Muscle of leg (tissue), 11 donors: Measurements from ENCODE around the gene UNC5B. TPM values are rescaled to one million over a fixed set of nuclear protein-coding genes. Genes with fewer than 3 reads are reported as not detected.
A peak's percentile ranks its signal among the peaks of the same experiment; 100 is the strongest.

Experiments used
- DNase-seq: peaks from one replicate; pipeline ENCODE4 v3.0.0; 2013
- H3K27ac ChIP-seq: one replicate; pipeline ENCODE4 v1.5.1; 2013; ENCODE audit warnings: mild to moderate bottlenecking, low read length, control low read depth
- H3K27me3 ChIP-seq: one replicate; pipeline ENCODE4 v1.6.1; 2013; ENCODE audit warnings: low read length; ENCODE audit not compliant: control insufficient read depth, insufficient read depth
- H3K36me3 ChIP-seq: one replicate; pipeline ENCODE4 v1.6.1; 2013; ENCODE audit warnings: low read length; ENCODE audit not compliant: control insufficient read depth, insufficient read depth
- H3K4me1 ChIP-seq: one replicate; pipeline ENCODE4 v1.6.1; 2013; ENCODE audit warnings: low read length; ENCODE audit not compliant: control insufficient read depth, insufficient read depth
- H3K4me3 ChIP-seq: one replicate; pipeline ENCODE4 v1.5.1; 2013; ENCODE audit warnings: low read length, control low read depth
- H3K9me3 ChIP-seq: replicated peaks from 2 replicates; pipeline ENCODE4 v1.6.1; 2013; ENCODE audit warnings: low read depth, low read length; ENCODE audit not compliant: control insufficient read depth
- WGBS: methylation state at CpG from one replicate; pipeline ENCODE4 v1.1.5; 2013; ENCODE audit warnings: missing lambda C conversion rate; ENCODE audit not compliant: insufficient coverage; 5-methylcytosine and 5-hydroxymethylcytosine counted together
- polyA plus RNA-seq, 8 donors: library from polyadenylated mRNA; unstranded; fragments of 120-200 nt; gene quantifications; one replicate each; pipeline versions ENCODE4 v1.2.1 to v1.2.3, GENCODE V29; 2013; ENCODE audit warnings: inconsistent platforms in 1 of 8, low replicate concordance in 1 of 8; ENCODE audit not compliant: insufficient read length in 8 of 8, insufficient read depth in 1 of 8
- total RNA-seq: library from RNA; stranded (reverse); fragments of 120-200 nt; gene quantifications from one replicate; pipeline ENCODE4 v1.2.4, GENCODE V29; 2013

UNC5B gene
- total and polyA plus RNA-seq, 9 donors, result 6.4 to 13.3 (median 11.9) TPM

DNA sequence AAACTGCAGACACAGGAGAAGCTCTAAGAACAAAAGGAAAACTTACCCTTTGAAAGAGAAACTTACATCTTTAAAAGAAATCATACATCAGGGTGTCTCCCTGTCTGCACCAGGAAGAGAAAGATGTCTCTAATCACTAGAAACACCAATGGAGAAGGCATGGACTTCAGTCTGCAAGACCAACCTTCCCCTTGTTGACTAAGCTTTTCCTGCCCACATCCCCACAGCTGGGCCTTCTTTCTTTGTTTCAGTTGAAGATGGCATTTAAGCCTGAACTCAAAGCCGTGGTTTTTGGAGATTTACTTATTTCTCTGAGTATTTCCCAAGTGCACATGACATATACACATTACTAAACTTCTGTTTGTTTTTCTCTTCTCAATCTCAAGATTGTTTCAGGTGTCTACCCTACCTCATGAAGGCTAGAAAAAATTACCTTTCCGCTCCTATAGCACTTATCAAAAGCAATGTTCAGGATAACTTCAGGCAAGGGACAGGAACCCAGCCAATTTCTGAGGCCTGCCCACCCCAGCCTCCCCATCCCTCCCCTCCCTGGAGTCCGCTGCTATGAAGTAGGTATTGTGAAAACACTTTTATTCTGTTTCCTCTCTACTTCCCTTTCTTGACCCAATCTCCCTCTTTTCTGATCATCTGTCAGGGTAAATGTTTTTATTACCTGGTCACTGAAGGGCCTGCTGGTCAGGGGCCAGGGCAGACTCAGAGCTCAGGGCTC is 103.9 kb downstream of the UNC5B start:
- Histone ChIP-seq H3K9me3 (no peaks in the 10 kb centered on the region), H3K27me3 (peaks cover 4% of the 10 kb centered on the region), H3K4me3 (no peak overlapping the region), H3K27ac (no peak overlapping the region), H3K4me1 (peaks cover 37% of the 10 kb centered on the region), H3K36me3 (no peaks in the 10 kb centered on the region)
- no peak for DNase-seq
- 71% methylated on average over 2 of the region's 3 CpGs for WGBS

GRCh38 chr10:71316786-71317160 is 104.4 kb downstream of the UNC5B start:
- no peak for DNase-seq
- Histone ChIP-seq H3K27me3 (peaks cover 4% of the 10 kb centered on the region), H3K9me3 (no peaks in the 10 kb centered on the region), H3K4me1 (peaks cover 37% of the 10 kb centered on the region), H3K36me3 (no peaks in the 10 kb centered on the region), H3K27ac (no peak overlapping the region), H3K4me3 (no peak overlapping the region)
- 47% methylated on average over 6 of the region's 6 CpGs for WGBS

DNA sequence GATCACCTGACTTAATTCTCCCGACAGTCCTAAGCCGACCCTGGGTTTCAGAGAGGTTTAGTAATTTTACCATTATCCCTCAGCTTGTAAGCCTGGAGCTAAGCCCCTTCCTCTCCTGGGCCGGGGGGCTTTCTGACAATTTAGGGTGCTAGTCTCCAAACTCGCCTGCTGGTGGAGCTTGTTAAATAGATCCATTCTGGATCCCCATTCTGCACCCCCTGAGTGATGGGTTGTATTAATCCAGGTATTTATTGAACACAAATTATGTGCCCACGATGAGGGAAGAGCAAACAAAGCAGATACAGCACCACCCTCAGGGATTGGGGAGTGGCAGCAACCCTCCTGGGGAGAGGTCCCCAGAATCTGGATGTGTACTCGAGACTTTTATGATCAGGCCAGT is 105.4 kb downstream of the UNC5B start:
- H3K36me3 ChIP-seq, result peaks cover 3% of the 10 kb centered on the region
- no peak overlapping the region for H3K4me3 ChIP-seq
- H3K9me3 ChIP-seq, result no peaks in the 10 kb centered on the region
- WGBS, result no CpG with 5 or more reads among the region's 6 CpGs
- H3K27me3 ChIP-seq, result peaks cover 4% of the 10 kb centered on the region
- no peak for DNase-seq
- H3K4me1 ChIP-seq, result peaks cover 35% of the 10 kb centered on the region
- H3K27ac ChIP-seq, result no peak overlapping the region

GRCh38 chr10:71319042-71319799 is 106.9 kb downstream of the UNC5B start, which contains the start of gene SLC29A3:
TSS of gene SLC29A3 (plus strand) at chr10:71319259. CDS start at chr10:71319310, 51 bp downstream.
- H3K9me3 ChIP-seq, result no peaks in the 10 kb centered on the region
- H3K4me3 ChIP-seq, result peak within 1 kb of the TSS; percentile 77
- 2% methylated on average over 57 of the region's 62 CpGs for WGBS
- peaks cover 22% of the 10 kb centered on the region for H3K4me1 ChIP-seq
- peak within 1 kb of the TSS; percentile 42 for H3K27ac ChIP-seq
- H3K27me3 ChIP-seq, result peaks cover 4% of the 10 kb centered on the region
- peak; percentile 92 for DNase-seq
- peaks cover 15% of the 10 kb centered on the region for H3K36me3 ChIP-seq

GRCh38 chr10:71319800-71320392 is 107.5 kb downstream of the UNC5B start:
- no peak overlapping the region for H3K27ac ChIP-seq
- no peak for DNase-seq
- peaks cover 19% of the 10 kb centered on the region for H3K4me1 ChIP-seq
- no peaks in the 10 kb centered on the region for H3K9me3 ChIP-seq
- peaks cover 4% of the 10 kb centered on the region for H3K27me3 ChIP-seq
- 7% methylated on average over 3 of the region's 8 CpGs for WGBS
- peaks cover 16% of the 10 kb centered on the region for H3K36me3 ChIP-seq
- peak overlapping the region; percentile 77 for H3K4me3 ChIP-seq

- no peak for DNase-seq
- H3K36me3 ChIP-seq, result peaks cover 23% of the 10 kb centered on the region
- no peak overlapping the region for H3K4me3 ChIP-seq
- H3K9me3 ChIP-seq, result no peaks in the 10 kb centered on the region
- peaks cover 4% of the 10 kb centered on the region for H3K27me3 ChIP-seq
- H3K4me1 ChIP-seq, result peaks cover 19% of the 10 kb centered on the region
- WGBS, result 86% methylated on average over 4 of the region's 5 CpGs
- H3K27ac ChIP-seq, result no peak overlapping the region
Observed at GRCh38 chr10:71320592-71320991, 108.2 kb downstream of the UNC5B start.

DNA sequence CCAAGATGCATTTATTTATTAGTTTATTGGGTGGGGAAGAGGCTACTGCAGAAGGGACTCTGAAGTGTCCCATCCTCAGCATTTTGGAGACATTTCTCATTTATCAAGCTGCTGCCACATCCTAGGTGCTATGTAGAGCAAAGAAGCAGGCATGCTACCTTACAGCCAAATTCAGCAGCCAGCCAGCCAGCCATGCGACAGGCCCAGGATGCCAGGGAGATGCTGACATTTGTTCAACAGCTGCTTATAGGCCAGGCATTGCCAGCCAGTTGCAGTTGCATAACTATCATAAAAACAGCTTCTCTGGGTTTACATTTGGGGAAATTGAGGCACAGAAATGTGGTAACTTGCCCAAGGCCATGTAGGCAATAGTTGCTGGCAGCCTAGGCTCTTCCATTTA is 109.0 kb downstream of the UNC5B start:
- Histone ChIP-seq H3K27ac (no peak overlapping the region), H3K4me1 (peaks cover 21% of the 10 kb centered on the region), H3K9me3 (no peaks in the 10 kb centered on the region), H3K27me3 (peaks cover 4% of the 10 kb centered on the region), H3K4me3 (no peak overlapping the region), H3K36me3 (peaks cover 23% of the 10 kb centered on the region)
- DNase-seq, result no peak
- WGBS, result 67% methylated on average over 1 of the region's 1 CpG

GRCh38 chr10:71323407-71323806 is 111.0 kb downstream of the UNC5B start:
- H3K4me1 ChIP-seq, result peaks cover 17% of the 10 kb centered on the region
- no peak overlapping the region for H3K27ac ChIP-seq
- H3K9me3 ChIP-seq, result no peaks in the 10 kb centered on the region
- H3K36me3 ChIP-seq, result peaks cover 28% of the 10 kb centered on the region
- peak; percentile 48 for DNase-seq
- H3K27me3 ChIP-seq, result peaks cover 4% of the 10 kb centered on the region
- no peak overlapping the region for H3K4me3 ChIP-seq
- 97% methylated on average over 2 of the region's 4 CpGs for WGBS

DNA sequence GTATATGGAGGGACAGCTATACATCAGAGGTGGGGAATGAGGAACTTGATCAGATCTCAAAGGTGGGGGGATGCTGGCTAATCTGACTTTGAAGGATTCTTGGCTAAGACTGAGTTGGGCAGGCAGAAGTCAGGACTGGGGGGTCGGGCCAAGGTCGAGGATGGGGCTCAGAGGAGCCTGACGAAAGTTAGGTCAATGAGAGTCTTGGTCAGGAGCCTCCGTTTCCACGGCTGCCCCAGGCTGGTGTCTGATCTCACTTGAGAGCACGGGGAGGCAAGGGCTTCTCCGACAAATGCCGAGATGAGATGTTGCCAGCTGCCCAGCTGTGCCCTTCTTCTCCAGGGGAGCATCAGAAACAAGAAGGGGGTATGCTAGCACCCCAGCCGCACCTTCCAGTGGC is 112.4 kb downstream of the UNC5B start:
- DNase-seq, result no peak
- 86% methylated on average over 9 of the region's 9 CpGs for WGBS
- no peaks in the 10 kb centered on the region for H3K27me3 ChIP-seq
- no peak overlapping the region for H3K4me3 ChIP-seq
- H3K4me1 ChIP-seq, result peaks cover 10% of the 10 kb centered on the region
- no peaks in the 10 kb centered on the region for H3K9me3 ChIP-seq
- peaks cover 29% of the 10 kb centered on the region for H3K36me3 ChIP-seq
- no peak overlapping the region for H3K27ac ChIP-seq

DNA sequence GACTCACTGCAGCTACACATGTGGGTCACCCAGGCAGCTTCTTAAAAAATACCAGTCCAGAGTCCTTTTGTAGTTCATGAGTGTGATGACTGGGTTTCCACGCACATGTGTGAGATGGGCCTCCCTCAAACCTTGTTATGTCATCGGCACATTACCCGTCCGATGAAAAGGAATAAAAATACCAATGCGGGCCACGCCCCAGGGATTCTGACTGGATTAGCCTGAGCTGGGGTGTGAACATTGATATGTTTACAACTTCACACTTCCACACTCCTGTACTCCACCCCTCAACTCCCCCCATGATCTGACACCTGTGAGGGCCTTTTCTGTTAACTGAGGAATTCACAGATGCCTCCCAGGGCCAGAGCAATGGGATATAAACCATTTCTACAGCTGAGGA is 112.9 kb downstream of the UNC5B start:
- H3K36me3 ChIP-seq, result peaks cover 29% of the 10 kb centered on the region
- WGBS, result no CpG with 5 or more reads among the region's 6 CpGs

More for the DNA sequence above, 112.9 kb downstream of the UNC5B start:
- Histone ChIP-seq H3K9me3 (no peaks in the 10 kb centered on the region), H3K4me3 (no peak overlapping the region), H3K4me1 (peaks cover 6% of the 10 kb centered on the region), H3K27me3 (no peaks in the 10 kb centered on the region), H3K27ac (no peak overlapping the region)
- no peak for DNase-seq
